HG03139 (cell line): Measurements from ENCODE around the gene NPIPB12.
"Not testable (repeated sequence)": the region's sequence is repeated elsewhere in the genome, so short reads cannot be mapped to it uniquely, and the experiment has no call there.

Experiments
- ATAC-seq: cut with Tn5 transposase; IDR thresholded peaks from one replicate; pipeline ENCODE4 v1.9.1; 2021; ENCODE audit not compliant: unreplicated experiment

Gene NPIPB12

GRCh38 chr16:29506308-29506707 lies at the start of gene NPIPB12:
Gene NPIPB12, minus strand, starts transcription at chr16:29506408.
- not testable (repeated sequence) for ATAC-seq

DNA sequence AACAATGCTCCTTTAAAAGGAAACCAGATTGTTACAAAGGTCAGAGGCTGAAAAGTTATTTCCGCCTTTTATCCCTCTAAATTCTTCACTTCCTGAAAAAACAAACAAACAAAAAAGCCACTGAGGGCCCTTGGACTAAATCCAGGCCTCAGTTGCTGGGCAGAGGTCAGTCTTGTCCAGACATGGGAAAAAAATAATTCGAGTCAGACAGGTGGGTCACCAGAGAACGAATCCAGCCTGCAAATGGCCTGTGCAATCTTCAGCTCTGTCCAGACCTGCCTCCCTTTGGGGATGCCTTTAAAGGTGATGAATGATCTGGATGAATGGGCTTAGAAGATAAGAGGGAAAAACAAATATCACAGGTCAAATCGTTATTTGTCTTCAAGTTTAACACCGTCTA lies 15.3 kb upstream of the NPIPB12 start:
- not testable (repeated sequence) for ATAC-seq

- ATAC-seq = not testable (repeated sequence)
Measured at GRCh38 chr16:29482276-29482675, 23.9 kb downstream of the NPIPB12 start.

DNA sequence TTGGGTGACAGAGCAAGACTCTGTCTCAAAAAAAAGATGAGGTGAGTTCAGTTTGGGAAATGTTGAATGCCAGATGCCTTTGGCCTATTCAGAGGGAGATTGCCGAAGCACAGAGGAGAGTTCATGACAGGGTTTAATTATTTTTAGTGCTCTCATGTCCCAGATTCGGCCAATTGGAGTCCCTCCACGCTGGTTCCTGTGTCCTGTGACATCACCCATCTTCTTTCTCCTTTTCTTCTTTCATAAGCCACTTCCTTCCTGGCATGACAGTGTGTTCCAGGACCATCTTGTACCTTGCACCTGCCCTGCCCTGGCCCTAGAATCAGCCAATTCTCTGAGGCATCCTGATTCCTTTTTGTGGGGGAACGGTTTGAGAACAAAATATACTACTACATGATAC lies 34.1 kb downstream of the NPIPB12 start:
- ATAC-seq = not testable (repeated sequence)

- not testable (repeated sequence) for ATAC-seq
Measured at GRCh38 chr16:29469660-29470059, 36.5 kb downstream of the NPIPB12 start.

- ATAC-seq = not testable (repeated sequence)
Measured at GRCh38 chr16:29467654-29468366, 38.4 kb downstream of the NPIPB12 start.

DNA sequence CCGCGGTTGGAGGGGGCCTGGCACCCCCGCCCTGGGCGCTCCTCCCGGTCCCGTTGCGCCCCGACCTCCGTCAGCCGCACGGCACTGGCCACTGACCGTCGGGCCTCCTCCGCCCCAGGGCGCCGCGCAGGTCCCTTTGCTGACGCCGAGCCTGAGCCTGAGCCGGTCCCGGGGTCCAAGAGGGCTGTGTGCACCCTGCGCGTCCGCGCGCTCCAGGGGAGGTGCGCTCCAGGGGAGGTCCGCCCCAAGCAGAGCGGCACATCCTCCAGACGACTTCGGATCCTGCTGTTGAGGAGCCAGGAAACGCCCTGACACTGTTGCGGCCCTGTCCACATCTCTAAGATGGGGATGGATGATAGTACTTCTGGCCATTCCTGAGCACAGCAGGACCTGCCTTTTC lies 39.3 kb downstream of the NPIPB12 start:
- ATAC-seq = not testable (repeated sequence)

- not testable (repeated sequence) for ATAC-seq
Measured at GRCh38 chr16:29465985-29466824, 40.0 kb downstream of the NPIPB12 start.

- not testable (repeated sequence) for ATAC-seq
Measured at GRCh38 chr16:29460647-29461030, 45.6 kb downstream of the NPIPB12 start.

- not testable (repeated sequence) for ATAC-seq
Measured at GRCh38 chr16:29459706-29460646, 46.2 kb downstream of the NPIPB12 start, which contains the start of gene SULT1A4. Gene SULT1A4, plus strand, starts transcription at chr16:29459913. Its CDS starts 1,473 bp downstream, at chr16:29461386.

DNA sequence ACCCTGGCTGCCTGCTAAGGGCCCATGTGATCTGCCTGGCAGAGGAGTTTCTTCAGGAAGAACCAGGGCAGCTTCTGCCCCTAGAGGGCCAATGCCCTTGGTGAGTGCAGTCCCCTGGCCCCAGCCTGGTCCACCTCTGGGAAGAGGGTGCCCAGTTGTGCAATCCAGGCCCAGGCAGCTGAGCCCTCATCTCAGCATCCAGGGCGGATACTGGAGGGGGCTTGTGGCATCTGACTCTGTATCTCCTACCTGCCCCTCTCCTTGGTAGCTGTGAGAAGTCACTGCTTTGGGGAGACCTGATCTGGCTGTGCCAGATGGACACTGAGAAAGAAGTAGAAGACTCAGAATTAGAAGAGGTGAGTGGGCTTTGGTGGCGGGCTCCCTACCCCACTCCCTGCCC lies 48.5 kb downstream of the NPIPB12 start:
- not testable (repeated sequence) for ATAC-seq

DNA sequence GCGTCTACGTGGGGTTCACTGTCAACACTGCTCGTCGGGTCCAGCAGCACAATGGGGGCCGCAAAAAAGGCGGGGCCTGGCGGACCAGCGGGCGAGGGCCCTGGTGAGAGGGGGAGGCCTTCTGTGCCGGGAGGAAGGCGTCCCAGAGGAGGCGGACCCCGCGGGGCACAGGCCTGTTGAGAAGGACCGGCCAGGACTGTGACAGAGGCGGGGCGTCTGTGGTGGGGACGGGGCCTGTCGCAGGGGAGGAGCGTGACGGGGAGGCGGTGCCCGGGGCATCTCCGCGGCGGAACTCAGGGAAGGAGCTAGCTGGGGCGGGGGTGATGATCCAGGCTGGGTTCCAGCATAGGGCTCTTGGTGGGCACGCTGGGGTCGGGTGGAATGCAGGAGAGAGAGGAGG lies 51.4 kb downstream of the NPIPB12 start:
- peak; percentile 53 for ATAC-seq

GRCh38 chr16:29454269-29454668 lies 51.9 kb downstream of the NPIPB12 start, which contains the start of the genes BOLA2 and SLX1B:
Gene BOLA2, minus strand, starts transcription at chr16:29454351. Its CDS starts 98 bp downstream, at chr16:29454253.
Gene SLX1B, plus strand, starts transcription at chr16:29454533.
- peak; percentile 82 for ATAC-seq

- ATAC-seq = peak; percentile 1
Measured at GRCh38 chr16:29453754-29454153, 52.5 kb downstream of the NPIPB12 start.
